AML-193 (cell line): ENCODE results near the gene FIP1L1.

Experiments used
- DNase-seq, 2 experiments: peaks; one replicate each; lab custom pipeline; 2025; lab: John Stamatoyannopoulos, UW

FIP1L1 gene

GRCh38 chr4:53501561-53501960 is 124.1 kb downstream of the FIP1L1 start:
- DNase-seq: no peak

GRCh38 chr4:53502094-53502493 is 124.7 kb downstream of the FIP1L1 start:
- no peak for DNase-seq

- no peak for DNase-seq
These were observed 128.5 kb downstream of the FIP1L1 start for GRCh38 chr4:53505947-53506346.

GRCh38 chr4:53507058-53507457 is 129.6 kb downstream of the FIP1L1 start:
- DNase-seq: no peak

GRCh38 chr4:53507671-53508286 is 130.3 kb downstream of the FIP1L1 start:
- DNase-seq: no peak

GRCh38 chr4:53508446-53508845 is 131.0 kb downstream of the FIP1L1 start:
- DNase-seq: no peak

GRCh38 chr4:53510321-53510720 is 132.9 kb downstream of the FIP1L1 start:
- DNase-seq: no peak
